Fibroblast of lung (primary cell): ENCODE data around the gene DNAH1.

ENCODE experiments used
- EZH2 ChIP-seq: IDR thresholded peaks from 2 replicates; pipeline ENCODE4 v1.5.1; 2012; ENCODE audit warnings: low read length, control low read depth, mild to moderate bottlenecking; ENCODE audit errors: missing control alignments
- TF ChIP-seq, protein P1 (sequence below), 2 donors: IDR thresholded peaks in 1 of 2; conservative IDR thresholded peaks in 1 of 2; 1 replicate in 1 of 2; 2 replicates in 1 of 2; pipeline ENCODE4 v1.5.1; 2011 to 2012; ENCODE audit warnings: low read length in 2 of 2, control low read depth in 1 of 2, inconsistent platforms in 1 of 2, low read depth in 1 of 2, mild to moderate bottlenecking in 1 of 2

- TF ChIP-seq, protein P1, sequence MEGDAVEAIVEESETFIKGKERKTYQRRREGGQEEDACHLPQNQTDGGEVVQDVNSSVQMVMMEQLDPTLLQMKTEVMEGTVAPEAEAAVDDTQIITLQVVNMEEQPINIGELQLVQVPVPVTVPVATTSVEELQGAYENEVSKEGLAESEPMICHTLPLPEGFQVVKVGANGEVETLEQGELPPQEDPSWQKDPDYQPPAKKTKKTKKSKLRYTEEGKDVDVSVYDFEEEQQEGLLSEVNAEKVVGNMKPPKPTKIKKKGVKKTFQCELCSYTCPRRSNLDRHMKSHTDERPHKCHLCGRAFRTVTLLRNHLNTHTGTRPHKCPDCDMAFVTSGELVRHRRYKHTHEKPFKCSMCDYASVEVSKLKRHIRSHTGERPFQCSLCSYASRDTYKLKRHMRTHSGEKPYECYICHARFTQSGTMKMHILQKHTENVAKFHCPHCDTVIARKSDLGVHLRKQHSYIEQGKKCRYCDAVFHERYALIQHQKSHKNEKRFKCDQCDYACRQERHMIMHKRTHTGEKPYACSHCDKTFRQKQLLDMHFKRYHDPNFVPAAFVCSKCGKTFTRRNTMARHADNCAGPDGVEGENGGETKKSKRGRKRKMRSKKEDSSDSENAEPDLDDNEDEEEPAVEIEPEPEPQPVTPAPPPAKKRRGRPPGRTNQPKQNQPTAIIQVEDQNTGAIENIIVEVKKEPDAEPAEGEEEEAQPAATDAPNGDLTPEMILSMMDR (conservative IDR thresholded peaks at IDR 0.05 in 1 of 2, IDR thresholded peaks at IDR 0.05 in 1 of 2; ENCODE audit: low read depth in 1 of 2, low read length in 2 of 2): no peak
- TF ChIP-seq EZH2: no peak
Observed at GRCh38 chr3:52441772-52442332, 125.7 kb downstream of the DNAH1 start.
